ENCODE results near the gene NDUFA6.

- TF ChIP-seq CTCF (conservative IDR thresholded peaks at IDR 0.05; ENCODE audit: low read depth, low read length) = no peak
- TF ChIP-seq EZH2 (IDR thresholded peaks at IDR 0.05; ENCODE audit: borderline replicate concordance, low read depth, low read length, poor library complexity, severe bottlenecking) = no peak
Observed at GRCh38 chr22:42134100-42135020, 43.8 kb upstream of the NDUFA6 start.

All from A673 (cell line).